Activated CD4-positive, CD25-positive, alpha-beta regulatory T cell treated with anti-CD3 and anti-CD28 coated beads, Interleukin-2, amount 50 U/mL, for 16 hours (primary cell): ENCODE results near the gene LLPH.

Experiments
- DNase-seq: peaks from one replicate; pipeline ENCODE4 v3.0.0-alpha.2; 2020; ENCODE audit warnings: low read depth, low spot score

LLPH gene

DNA sequence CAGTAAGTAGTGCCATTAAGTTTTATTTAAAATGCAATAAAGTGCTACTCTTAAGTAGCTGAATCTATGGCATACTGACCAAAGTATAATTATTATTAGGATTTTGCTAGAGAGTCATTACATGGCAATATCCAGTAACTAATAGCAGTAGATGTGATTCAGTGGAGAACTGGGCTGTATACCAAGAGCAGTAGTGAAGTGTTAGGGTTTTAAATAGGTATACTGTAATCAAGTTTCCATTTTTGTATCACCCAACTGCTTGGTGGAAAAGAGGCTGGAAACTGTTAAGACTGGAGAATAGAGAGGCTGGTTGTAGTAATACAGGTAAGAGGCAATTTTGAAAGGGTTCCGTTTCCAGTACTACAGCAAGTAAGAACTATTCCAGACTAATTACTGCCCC is 13.3 kb upstream of the LLPH start:
- no peak for DNase-seq

DNA sequence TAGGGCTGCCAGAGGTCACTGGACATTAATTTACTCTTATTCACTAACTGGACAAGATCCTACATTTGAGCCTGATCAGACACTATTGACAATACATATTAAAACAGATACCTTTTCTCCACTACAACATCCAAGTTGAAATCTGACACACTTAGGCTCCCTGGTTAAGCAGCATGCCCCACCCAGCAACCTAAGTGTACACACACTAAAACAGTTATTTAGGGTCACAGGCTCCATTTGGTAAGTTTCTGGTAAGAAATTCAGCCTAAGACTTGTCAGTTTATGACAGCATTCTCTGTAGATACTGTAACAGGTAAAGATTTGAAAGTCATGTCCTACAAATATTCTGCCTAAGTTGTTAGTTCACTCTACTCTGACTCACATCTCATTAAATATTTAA is 12.3 kb upstream of the LLPH start:
- DNase-seq, result no peak

DNA sequence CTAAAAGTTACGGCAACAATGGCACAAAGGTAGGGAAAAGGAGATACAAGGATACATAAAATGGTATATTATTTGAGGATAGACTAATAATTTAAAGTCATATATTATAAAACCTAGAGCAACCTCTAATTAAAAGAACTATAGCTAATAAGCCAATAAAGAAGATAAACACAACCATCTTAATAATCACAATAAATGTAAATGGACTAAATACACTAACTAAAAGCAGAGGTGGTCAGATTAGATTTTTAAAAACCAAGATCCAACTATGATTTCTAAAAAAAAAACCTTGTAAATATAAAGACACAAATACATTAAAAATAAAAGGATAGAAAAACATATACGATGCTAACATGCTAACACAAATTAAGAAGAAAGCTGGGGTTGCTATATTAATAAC is 10.7 kb upstream of the LLPH start:
- no peak for DNase-seq

DNA sequence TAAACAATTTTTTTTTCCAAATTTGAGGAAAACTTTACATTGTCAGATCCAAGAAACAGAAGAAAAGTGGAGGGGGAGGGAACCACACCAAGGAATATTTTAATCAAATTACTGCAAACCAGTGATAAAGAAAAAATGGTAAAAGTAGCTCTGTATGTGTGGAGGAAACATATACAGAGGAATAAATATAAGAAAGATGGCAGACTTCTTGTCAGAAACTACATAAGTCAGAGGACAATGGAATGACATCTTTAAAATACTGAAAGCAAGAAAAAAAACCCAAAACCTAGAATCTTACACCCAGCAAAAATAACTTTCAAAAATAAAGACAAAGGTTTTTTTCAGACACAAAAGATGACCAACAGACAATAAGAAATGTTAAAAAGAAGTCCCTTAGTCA is 10.2 kb upstream of the LLPH start:
- no peak for DNase-seq

DNA sequence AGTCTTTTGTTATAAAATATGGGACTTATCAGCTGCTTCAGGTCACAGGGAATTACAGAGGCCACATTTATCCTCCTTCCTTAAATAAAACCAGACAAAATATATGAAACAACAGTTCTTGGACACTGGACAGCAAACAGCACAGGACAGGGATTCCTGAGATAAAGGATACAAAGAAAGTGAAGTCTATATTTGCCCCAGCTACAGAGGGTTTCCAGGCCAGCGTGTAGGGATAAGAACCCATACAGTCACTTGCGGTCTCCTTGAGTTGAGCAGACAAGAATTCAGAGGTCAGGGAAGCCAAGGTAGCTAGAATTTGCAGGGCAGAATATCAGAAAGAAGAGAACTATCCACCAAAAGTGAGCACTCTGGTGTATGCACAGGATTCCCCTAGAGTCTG is 8.8 kb upstream of the LLPH start:
- no peak for DNase-seq

DNA sequence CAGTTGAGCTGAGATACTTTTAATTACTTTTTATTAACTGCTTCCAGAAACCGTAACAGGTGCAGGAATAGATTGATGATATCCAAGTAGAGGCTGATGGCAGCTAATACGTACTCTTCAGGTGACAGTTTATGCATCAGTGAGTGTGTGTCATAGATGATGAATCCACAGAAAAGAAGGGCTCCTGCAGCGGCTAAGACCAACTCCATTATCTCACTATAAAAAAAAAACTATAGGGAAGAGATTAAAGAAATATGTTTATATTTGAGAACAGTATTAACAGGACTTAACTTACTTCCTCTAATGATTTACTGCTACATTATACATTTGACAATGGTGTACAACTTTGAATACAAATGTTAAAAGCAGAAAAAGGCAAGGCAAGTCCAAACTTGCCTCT is 7.4 kb upstream of the LLPH start:
- DNase-seq, result no peak

DNA sequence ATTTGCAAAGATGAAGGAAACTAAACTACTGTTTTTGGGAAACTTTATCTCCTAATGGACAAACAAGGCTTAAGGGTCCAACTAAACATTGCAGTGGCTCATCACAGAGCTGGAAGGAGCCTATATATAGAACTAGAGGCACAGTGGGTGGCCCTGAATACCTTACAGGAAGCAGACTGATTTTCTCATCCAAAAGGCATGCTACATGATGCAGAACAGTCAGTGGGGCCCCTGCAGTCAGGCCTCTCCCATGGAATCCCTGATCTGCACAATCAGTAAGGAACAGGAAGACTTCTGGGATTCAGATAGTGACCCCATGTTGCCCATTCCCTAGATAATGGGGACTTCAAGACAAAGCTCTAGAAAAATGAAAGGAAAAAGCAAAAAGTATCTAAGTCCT is 1.9 kb upstream of the LLPH start:
- DNase-seq, result no peak

DNA sequence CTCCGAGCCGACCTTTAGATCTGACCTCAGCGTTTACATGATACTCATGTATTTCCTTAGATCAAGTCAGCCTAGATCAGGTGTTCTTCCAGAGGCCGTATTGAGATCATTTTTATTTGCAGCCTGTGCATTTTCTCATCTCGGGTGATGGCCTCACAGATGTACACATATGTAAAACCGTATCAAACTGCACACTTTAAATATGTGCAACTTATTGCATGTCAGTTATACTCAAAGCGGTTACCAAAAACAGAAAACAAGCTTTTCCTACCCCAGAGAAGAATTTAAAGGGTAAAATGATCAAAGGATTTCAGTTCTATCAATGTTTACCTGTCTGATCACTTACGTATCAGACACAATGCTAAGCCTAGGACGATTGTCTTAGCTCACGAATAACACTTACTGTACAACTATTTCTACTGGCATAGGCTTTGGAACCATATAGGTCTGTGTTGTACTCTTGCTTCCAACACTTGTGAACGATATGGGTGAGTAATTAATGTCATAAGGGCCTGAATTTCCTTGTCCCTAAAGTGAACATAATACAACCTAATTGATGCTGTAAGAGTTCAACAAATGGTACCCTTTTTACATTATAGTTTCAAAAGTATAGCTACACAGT is 628 bp upstream of the LLPH start:
- DNase-seq, result no peak

DNA sequence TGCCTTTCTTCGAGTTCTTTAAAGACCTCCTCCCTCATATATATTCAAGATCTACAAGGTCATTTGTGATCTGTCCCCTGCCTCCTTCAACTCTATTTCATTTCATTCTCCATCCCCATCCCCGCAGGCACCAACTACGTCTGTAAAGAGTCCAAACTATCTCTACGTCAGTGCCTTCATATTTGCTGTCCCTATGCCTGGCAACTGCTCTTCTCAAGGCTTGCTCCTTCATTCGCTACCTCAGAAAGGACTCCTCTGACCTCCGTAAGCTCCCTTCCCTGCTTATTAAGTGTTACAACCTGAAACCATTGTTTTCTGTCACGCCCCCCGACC is 650 bp downstream of the LLPH start:
- DNase-seq, result no peak

DNA sequence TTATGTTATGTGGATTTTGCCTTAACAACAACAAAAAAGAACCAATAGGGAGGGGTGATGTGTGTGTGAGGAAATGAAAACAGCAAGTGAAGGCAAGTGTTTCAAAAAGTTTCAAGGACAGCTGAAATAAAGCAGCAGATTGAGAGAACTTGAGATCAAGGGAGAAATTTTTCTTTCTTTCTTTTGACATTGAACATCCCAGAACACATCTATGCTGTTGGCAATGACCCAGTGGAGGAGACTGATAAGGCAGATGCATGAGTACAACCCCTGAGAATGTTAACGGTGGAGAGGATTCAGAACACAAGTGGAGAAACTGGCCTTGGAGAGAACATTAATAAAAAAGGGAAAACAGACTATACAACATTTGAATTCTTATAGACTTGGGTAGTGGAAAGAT is 2.9 kb downstream of the LLPH start:
- no peak for DNase-seq

DNA sequence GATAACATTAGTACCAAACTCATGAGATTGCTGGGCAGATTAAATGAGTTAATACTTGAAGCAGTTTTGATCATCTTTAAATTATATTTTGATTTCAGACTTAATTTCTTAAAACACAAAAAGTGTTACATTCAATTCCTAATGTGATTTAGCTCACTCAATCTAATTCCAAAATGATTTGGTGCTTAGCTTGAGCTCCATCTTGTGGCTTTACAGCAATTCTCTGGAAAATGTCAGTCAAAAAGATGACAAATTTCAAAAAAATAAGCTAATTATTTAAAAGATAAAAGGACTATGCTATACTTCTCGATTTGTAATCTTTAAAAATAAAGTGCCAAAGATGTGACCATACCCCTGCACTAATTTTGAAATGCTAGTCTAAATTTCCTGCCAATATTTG is 10.1 kb downstream of the LLPH start:
- DNase-seq, result no peak

DNA sequence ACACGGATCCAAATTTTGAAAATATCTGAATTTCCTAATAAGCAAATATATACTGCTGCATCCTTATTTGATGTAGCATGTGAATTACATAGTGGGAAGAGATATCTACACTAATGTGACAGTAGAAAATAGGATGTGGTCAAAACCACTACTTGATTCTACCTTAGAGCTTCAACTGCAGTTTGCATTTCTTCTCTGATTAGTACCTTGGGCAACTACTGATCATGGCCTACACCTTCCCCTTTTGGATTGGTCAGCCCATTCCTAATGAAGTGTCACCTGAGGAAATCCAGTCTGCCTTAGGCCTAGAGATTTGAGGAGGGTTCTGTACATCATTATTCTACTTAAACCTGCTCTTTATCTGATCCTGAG is 10.7 kb downstream of the LLPH start:
- DNase-seq, result no peak

DNA sequence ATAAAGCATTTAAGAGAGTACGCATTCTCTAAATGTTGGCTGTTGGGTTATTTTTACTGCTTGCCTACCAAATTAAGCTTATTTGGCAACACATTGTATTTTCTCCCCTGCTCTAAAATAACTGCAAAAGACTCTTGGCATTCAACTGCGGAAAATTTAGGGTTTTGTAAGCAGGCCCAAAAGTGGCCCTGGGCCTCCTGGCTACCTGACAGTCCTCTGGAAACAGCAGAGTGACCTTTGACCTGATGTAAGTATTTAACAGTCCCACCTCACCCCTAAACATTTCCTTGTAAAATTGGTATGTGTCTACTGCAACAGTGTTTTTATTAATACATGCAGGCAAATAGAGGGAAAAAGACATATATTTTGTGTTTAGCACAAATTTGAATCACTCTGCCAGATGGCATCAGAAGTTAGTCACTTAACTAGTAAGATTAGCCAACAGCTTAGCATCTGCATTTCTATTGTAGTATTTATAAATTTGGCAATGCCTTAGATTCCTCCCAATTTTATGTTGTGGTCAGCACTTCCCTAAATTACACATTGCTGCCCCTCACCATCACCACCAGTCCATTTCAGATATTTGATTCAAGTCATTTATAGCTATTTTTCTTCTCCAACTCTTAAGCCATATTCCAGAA is 11.2 kb downstream of the LLPH start:
- no peak for DNase-seq

DNA sequence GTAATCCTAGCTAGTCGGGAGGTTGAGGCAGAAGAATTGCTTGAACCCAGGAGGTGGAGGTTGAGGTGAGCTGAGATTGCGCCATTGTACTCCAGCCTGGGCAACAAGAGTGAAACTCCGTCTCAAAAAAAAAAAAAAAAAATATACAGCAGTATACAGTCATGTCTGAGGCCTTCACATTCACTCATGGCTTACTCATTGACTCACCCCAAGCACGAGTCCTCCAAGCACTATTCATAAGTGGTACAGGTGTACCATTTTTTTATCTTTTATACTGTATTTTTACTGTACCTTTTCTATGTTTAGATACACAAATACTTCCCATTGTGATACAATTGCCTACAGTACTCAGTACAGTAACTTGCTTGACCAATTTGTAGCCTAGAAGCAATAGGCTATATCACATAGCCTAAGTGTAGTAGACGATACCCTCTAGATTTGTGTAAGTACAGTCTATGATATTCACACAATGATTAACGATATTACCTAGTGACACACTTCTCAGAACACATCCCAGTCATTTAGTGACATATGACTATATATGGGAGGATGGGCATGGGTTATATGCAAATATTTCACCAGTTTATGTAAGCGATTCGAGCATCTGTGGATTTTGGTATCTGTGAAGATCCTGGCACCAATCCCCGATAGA is 12.2 kb downstream of the LLPH start:
- no peak for DNase-seq

DNA sequence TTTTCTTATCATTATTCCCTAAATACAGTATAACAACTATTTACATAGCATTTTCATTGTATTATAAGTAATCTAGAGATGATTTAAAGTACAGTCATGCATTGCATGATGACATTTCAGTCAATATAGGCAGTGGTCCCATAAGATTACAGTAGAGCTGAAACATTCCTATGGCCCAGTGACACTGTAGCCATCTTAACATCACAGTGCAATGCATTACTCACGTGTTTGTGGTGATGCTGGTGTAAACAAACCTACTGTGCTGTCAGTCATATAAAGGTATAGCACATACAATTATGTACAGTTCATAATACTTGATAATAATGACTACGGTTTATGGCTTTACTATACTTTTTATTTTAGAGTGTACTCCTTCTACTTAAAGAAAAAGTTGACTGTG is 13.3 kb downstream of the LLPH start:
- no peak for DNase-seq

DNA sequence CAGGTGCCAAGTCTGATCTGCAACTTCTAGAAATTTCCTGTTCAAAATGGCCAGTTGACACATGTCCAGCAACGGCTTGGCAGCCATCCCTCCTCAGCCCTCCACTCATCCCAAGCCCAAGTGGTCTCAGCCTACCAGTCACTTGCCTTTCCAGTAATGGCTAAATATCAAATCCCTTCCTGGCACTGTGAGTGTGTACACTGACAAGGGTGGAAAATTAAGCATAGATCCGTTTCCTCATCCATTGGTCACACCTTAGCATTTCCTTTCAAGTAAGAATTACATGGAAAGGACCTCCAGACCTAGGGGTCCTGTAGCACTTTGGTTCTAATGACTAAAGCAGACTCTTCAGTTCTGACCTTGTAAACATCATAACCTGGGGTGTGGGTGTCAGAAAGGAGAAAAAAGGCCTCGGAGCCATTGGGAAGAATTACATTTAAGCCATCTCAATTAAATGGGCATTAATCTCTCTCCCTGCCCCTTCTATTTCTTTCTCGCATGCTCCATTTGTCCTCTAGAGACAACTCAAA is 15.4 kb downstream of the LLPH start:
- no peak for DNase-seq

DNA sequence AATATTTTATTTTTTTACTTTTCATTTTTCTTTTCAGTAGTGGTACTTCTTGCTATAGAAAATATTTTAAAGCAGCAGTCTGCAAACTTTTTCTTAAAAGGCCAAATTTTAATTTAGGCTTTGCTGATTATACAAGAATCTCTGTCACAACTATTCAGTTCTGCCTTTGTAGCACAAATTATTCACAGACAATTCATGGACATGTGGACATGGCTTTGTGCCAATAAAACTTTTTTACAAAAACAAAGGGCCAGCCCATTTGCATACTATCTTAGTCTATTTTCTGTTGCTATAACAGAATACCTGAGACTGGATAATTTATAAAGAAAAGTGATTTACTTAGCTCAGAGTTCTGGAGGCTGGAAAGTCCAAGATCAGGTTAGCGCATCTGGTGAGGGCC is 17.1 kb downstream of the LLPH start:
- no peak for DNase-seq

DNA sequence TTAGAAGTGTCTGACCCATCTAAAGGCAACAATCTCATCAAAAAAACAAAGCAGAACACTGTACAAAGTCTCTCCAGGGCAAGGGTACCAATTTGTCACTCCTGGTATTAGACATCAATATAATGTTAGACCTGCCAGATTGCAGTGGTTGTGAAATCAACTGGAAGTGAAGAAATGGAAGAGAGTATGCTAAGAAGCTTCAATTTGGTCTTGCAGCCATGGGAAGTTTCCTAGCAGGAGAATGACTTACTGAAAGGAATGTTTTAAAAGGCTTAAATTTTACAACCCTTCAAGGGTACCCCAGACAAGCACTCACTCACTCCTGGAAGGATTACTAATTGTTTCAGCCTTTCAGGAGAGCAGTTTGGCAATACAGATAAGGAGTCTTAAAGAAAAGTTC is 18.9 kb downstream of the LLPH start:
- no peak for DNase-seq

DNA sequence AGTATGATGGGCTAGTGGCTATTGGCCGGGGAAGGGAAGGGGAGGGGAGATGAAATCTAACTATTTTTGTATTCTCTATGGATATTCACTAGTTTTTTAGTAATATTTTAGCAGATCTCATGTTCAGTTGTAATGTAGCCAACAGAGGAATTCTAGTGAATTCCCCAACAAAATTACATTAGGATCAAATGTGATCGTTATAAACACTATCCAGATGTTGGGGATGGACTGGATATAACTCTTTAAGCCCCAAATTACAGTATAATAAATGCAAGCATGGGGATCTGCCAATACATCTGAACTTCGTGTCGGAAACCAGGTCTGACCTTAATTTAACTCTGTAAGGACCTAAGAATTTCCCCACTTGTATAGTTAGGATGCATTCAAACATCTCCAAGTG is 21.5 kb downstream of the LLPH start:
- DNase-seq, result no peak

DNA sequence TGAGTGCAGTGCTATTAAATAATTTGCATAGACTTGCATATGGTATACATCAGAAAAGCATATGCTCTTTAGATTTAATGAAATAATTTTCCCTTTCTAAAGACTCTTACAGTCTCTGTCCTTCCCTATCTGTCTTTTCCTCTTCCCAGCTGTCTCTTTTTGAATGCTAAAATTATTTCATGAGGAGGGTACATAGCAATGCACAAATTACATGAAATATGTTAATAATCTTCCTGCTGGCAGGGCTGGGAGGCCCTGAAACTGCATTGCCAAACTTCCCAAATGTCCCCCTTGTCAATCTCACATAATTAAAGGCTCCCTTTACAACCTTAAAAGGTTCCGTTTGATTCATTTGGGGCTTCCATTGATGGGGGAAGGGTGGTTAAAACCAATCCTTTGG is 22.2 kb downstream of the LLPH start:
- no peak for DNase-seq

DNA sequence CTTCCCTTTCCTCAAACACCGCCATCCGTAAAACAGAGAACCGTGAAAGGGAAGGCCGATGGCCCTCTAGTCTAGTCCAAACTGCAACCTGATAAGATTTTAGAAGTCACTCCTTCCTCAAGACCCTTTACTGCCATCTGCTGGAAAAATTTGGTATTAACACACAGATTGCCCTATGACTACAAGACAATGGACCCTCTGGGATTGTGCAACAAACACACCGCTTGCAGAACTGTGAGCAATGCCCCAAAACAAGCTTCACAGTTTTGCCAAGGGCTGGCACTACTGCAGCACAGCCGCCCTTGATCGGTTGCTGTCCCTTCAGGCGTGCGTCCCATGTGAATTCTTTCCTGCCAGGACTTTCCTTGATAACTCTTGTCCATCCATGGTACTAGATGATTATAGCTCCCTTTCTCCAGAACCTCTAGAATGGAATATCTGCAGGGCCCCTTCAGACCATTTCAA is 23.1 kb downstream of the LLPH start:
- DNase-seq, result peak; percentile 36

DNA sequence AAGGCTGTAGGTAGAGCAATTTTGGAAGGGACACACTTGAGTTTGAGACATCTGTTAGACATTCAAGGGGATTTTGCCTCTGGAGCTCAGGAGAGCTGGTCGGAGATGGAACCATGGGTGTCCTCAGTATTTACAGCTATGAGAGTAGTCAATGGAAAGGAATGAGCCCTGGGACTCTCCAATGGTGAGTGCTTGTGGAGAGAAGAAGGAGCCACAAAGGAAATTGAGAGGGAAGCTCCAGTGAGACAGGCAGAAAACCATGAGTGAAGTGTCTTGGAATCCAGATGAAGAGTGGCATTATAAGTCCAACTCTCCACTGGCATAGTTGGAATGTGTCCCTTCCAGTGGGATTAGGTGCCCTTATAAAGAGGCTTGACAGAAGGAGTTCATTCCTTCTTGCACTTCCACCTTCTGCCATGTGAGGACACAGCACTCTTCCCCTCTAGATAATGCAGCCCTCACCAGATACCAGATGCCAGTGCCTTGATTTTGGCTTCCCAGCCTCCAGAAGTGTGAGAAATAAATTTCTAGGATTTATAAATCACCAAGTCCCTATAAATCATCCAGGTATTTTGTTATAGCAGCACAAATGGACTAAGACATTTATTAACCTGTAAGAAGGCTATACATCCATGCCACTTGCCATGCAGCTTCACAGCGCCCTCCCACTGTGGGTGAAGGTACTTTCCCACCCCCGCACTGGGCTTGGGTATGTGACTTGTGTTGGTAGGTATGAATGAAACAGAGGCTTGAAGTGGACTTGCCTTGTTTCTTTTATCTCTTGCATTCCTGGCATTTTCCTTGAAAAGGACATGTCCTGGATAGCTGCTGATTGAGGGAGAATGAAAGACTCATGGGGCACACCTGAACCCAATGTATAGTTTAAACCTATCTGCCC is 27.3 kb downstream of the LLPH start:
- DNase-seq, result no peak
